Fibroblast of skin of left biceps (primary cell): ENCODE results near the gene SPATA2.

Experiments used
- DNase-seq, 2 experiments: peaks; one replicate each; pipeline ENCODE4 v3.0.0-alpha.2; 2013; ENCODE audit warnings: low read depth in 2 of 2

Gene SPATA2

DNA sequence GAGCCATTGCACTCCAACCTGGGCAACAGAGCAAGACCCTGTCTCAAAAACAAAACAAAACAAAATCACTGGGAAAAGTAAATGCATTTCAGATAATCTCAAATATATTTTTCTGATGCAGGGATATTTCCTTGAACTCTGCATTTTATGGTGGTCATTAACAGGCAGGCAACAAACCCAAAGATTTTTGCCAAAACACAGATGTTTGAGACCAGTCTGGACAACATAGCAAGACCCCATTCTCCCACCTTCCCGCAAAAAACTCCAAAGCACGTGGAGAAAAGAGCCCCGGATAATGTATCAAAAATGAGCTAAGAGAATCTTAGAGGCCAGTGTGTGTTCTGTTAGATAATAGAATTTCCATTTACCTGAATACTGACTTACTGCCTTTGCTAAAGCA, 58.4 kb downstream of the SPATA2 start:
- DNase-seq, result no peak

DNA sequence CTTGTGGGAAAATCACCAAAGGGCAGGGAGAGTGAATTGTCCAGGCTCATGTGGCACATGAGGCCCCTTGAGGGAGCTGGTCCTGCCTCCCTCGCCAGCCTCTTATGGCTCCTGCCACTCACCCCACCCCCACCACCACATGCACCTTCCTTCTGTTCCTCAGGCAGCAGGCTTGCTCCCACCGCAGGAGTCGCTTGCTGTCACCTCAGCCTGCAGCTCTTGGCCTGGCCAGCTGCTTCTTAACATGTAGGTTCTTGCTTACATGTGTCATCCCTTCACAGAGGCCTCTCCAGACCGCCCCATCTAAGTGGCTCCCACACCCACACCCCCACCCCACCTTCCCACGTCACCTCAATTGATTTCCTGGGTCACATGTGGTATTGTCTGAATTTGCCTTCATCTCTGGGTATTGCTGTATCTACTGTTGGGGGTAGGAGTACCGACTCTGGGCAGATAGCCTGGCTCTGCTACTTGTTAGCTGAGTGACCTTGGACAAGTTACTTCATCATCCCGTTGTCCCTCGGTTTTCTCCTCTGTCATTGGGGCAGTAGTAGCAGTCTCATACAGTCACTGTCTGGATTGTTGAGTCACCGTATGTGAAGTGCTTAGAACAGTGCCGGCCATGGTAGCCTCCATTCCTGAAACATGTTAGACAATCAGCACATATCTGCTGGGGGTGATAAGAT, 61.0 kb downstream of the SPATA2 start:
- DNase-seq, result no peak

DNA sequence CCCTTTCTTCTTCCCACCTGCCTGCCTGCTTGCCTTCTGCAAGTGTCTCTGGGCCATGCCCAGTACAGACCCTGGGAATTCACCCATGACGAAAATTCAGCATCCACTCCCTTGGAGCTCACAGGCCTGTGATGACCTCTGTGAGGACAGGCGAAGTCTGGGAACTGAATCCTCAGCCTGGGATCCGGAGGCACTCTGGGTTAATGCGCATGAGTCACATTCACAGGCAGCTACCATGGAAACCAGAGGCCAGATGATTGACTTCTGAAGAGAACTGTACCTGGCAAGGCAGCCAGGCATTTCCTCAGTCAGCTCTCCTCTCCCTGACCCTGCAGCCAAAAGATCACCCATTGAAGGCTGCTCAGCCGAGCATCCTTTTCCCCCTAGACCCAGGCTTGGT, 61.7 kb downstream of the SPATA2 start:
- DNase-seq, result no peak
